ENCODE results near the gene ZP1.

Gene ZP1

DNA sequence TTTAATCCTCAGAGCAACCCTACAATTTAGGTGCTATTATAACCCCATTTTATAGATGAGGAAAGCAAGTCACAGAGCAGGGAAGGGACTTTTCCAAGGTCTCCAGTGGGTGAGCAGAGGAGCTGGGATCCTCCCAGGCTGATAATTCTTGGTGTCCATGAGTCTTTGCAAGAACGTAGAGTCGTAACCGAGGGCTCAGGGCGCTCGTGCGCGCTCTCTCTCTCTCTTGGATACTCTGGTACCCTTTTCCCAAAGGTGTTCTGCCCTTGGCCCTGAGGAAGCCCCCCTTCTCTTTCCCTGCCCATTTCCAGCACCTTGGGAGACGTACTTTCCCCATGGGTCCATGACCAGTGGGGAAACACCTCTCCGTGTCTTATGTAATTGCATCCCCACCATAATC lies 5.2 kb upstream of the ZP1 start:
- Histone ChIP-seq H3K4me3 (ENCODE audit: low read length) (no peak overlapping the region), H3K4me1 (ENCODE audit: control insufficient read depth, insufficient read depth, low read length) (no peaks in the 10 kb centered on the region), H3K9me3 (ENCODE audit: control insufficient read depth, insufficient read depth, low read length) (no peaks in the 10 kb centered on the region), H3K36me3 (ENCODE audit: control insufficient read depth, insufficient read depth, low read length) (no peaks in the 10 kb centered on the region), H3K27ac (ENCODE audit: low read length) (no peak overlapping the region), H3K27me3 (ENCODE audit: control insufficient read depth, insufficient read depth, low read length) (no peaks in the 10 kb centered on the region)
- no peak for DNase-seq (ENCODE audit: low read depth, low spot score)
- no CpG with 5 or more reads among the region's 9 CpGs for WGBS (ENCODE audit: insufficient coverage, insufficient read length)

DNA sequence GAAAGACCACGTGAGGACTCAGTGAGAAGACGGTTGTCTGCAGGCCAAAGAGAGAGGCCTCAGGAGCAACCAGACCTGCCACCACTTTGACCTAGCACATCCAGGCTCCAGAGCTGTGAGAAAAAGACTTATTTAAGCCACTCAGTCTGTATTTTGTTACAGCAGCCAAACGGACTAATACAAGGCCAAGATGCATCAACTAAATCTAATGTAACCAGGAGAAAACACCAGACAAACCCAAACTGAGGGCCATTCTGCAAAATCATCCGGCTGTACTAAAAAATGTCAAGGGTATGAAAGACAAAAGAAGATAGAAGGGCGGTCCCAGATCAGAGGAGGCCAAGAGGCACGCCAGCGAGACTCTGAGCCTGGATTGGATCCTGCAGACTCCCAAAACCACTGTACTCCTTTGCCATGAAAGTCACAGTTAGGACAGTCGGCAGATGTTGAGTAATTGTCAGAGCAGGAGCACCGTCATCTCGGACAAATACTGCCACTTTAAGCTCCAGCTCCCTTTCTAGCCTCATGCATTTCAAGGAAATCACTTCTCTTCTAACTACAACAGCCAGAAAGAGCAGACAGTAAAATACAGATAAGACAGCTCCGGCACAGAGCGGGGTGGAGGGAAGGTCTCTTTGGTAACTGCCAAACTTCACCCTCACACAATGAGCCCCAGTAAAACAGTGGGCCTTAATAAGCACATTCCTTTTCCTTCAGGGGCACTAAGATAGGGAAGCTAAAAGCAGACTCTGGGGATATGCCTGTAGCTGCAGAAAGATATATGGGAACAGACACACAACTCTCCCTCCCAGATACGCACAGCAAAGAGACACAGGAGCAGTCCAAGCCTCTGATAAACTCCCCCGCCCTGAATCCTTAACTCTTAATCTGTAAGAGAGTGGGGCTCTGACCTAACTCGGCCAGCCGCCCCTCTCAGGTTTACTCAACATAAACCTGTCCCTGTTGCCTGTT lies 3.5 kb upstream of the ZP1 start:
- H3K27ac ChIP-seq (ENCODE audit: low read length) = no peak overlapping the region

DNA sequence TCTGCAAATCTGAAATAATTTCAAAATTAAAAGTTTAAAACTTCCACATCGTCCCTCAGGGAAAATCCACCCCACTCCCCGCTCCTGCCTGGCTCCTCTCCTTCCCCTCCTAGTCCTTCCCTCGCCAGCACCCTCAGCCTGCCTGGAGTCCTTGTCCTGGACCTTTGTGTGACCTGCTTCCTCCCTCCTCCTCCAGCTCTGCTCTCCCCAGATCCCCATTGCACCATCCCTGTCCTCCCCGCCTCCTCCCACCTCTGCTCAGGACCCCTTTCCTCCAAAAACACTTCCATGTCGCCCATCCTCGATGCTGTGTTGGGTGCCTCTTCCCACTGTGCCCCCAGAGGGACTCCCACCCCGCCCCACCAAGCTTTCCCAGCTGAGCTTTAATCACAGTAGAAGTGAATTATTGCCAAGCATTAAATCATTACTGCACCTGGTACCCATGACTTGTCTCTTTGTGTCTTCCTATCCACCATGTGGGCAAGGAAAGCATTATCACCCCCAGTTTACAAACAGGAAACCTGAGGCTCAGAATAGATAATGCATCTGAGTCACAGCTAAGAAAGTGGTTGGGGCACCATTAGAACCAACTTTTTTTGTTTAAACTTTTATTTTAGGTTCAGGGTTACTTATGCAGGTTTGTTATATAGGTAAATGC lies 2.4 kb upstream of the ZP1 start:
- no peaks in the 10 kb centered on the region; the same call in 1 of the 2 replicates for H3K4me1 ChIP-seq (ENCODE audit: control insufficient read depth, insufficient read depth, low read length)
- DNase-seq (ENCODE audit: low read depth, low spot score) = no peak
- H3K9me3 ChIP-seq (ENCODE audit: control insufficient read depth, insufficient read depth, low read length) = no peaks in the 10 kb centered on the region
- H3K27ac ChIP-seq (ENCODE audit: low read length) = no peak overlapping the region
- no CpG with 5 or more reads among the region's 7 CpGs for WGBS (ENCODE audit: insufficient coverage, insufficient read length)
- no peaks in the 10 kb centered on the region for H3K27me3 ChIP-seq (ENCODE audit: control insufficient read depth, insufficient read depth, low read length)
- no peaks in the 10 kb centered on the region for H3K36me3 ChIP-seq (ENCODE audit: control insufficient read depth, insufficient read depth, low read length)
- H3K4me3 ChIP-seq (ENCODE audit: low read length) = no peak overlapping the region

More for the DNA sequence above, 3.5 kb upstream of the ZP1 start:
- WGBS (ENCODE audit: insufficient coverage, insufficient read length) = no CpG with 5 or more reads among the region's 16 CpGs
- DNase-seq (ENCODE audit: low read depth, low spot score) = no peak
- no peaks in the 10 kb centered on the region for H3K4me1 ChIP-seq (ENCODE audit: control insufficient read depth, insufficient read depth, low read length)
- no peak overlapping the region for H3K4me3 ChIP-seq (ENCODE audit: low read length)
- H3K27me3 ChIP-seq (ENCODE audit: control insufficient read depth, insufficient read depth, low read length) = no peaks in the 10 kb centered on the region
- no peaks in the 10 kb centered on the region for H3K36me3 ChIP-seq (ENCODE audit: control insufficient read depth, insufficient read depth, low read length)
- no peaks in the 10 kb centered on the region for H3K9me3 ChIP-seq (ENCODE audit: control insufficient read depth, insufficient read depth, low read length)

DNA sequence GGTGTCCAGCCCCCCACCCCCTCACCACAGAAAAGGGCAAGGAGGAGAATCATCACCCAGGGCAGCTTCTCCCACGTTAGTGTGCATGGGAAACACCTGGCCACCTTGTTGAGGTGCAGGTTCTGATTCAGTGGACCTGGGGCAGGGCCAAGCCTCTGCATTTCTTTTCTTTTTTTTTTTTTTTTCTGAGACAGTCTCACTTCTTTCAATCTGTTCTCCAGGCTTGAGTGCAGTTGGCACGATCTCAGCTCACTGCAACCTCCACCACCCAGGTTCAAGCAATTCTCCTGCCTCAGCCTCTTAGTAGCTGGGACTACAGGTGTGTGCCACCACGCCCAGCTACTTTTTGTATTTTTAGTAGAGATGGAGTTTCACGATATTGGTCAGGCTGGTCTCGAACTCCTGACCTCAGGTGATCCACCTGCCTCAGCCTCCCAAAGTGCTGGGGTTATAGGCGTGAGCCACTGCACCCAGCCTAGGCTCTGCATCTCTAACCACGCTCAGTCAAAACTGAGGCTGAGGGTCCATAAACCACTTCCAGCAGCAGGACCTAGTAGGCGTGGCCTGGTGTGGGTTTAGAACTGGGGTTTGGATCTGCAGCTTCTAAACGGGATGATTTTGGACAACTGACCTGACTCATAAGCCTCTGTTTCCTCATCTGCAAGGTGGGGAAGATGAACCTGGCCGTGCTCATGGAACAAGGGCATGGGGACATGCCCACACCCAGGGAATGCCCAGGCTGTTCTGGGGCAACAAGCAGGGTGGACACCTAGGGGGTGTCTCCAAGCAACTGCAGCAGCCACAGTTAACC lies 734 bp downstream of the ZP1 start:
- DNase-seq (ENCODE audit: low read depth, low spot score) = no peak
- no peak overlapping the region for H3K27ac ChIP-seq (ENCODE audit: low read length)
- H3K4me1 ChIP-seq (ENCODE audit: control insufficient read depth, insufficient read depth, low read length) = no peaks in the 10 kb centered on the region; the same call in 1 of the 2 replicates
- H3K9me3 ChIP-seq (ENCODE audit: control insufficient read depth, insufficient read depth, low read length) = no peaks in the 10 kb centered on the region
- no peaks in the 10 kb centered on the region for H3K27me3 ChIP-seq (ENCODE audit: control insufficient read depth, insufficient read depth, low read length)
- no CpG with 5 or more reads among the region's 10 CpGs for WGBS (ENCODE audit: insufficient coverage, insufficient read length)
- H3K4me3 ChIP-seq (ENCODE audit: low read length) = no peak overlapping the region
- no peaks in the 10 kb centered on the region for H3K36me3 ChIP-seq (ENCODE audit: control insufficient read depth, insufficient read depth, low read length)

DNA sequence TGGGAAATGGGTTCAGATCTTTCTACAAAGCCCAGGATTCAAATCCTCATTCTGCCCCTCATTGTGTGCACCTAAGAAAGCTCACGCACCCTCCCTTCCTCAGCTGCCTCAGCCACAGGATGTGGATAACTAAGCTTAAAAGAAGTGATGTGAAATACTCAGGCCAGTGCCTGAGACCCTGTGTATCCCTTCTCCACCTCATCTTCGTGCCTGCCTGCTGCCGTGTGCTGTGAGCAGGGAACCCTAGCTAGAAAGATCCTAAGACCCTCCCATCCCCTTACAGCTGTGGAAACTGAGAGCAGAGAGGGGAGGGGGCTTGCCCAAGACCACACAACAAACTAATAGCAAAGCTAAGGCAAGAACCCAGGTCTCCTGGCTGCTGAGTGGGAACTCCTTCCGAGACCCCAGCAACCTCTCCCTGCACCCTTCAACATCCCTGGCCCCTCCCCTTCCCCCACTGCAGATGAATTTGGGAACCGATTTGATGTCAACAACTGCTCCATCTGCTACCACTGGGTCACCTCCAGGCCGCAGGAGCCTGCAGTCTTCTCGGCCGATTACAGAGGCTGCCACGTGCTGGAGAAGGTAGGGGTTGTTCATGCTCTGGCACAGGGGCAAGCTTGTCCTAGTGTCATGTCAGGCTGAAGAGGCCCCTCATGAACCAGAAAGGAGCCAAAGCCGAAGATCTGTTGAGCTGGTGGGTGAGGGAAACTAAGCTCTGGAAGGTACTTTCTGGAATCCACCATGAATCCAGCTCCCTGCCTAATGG lies 1.5 kb downstream of the ZP1 start:
- Histone ChIP-seq H3K36me3 (ENCODE audit: control insufficient read depth, insufficient read depth, low read length) (no peaks in the 10 kb centered on the region), H3K27me3 (ENCODE audit: control insufficient read depth, insufficient read depth, low read length) (no peaks in the 10 kb centered on the region), H3K9me3 (ENCODE audit: control insufficient read depth, insufficient read depth, low read length) (no peaks in the 10 kb centered on the region), H3K27ac (ENCODE audit: low read length) (no peak overlapping the region), H3K4me1 (ENCODE audit: control insufficient read depth, insufficient read depth, low read length) (no peaks in the 10 kb centered on the region; the same call in 1 of the 2 replicates), H3K4me3 (ENCODE audit: low read length) (no peak overlapping the region)
- WGBS (ENCODE audit: insufficient coverage, insufficient read length) = no CpG with 5 or more reads among the region's 10 CpGs
- no peak for DNase-seq (ENCODE audit: low read depth, low spot score)

DNA sequence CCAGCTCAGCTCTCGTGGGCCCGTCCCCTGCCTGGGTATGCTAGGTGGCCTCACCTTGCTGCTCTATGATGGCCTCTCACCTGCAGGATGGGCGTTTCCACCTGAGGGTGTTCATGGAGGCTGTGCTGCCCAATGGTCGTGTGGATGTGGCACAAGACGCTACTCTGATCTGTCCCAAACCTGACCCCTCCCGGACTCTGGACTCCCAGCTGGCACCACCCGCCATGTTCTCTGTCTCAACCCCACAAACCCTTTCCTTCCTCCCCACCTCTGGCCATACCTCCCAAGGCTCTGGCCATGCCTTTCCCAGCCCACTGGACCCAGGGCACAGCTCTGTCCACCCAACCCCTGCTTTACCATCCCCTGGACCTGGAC lies 2.1 kb downstream of the ZP1 start:
- Histone ChIP-seq H3K27ac (ENCODE audit: low read length) (no peak overlapping the region), H3K4me1 (ENCODE audit: control insufficient read depth, insufficient read depth, low read length) (no peaks in the 10 kb centered on the region; the same call in 1 of the 2 replicates), H3K9me3 (ENCODE audit: control insufficient read depth, insufficient read depth, low read length) (no peaks in the 10 kb centered on the region), H3K36me3 (ENCODE audit: control insufficient read depth, insufficient read depth, low read length) (no peaks in the 10 kb centered on the region), H3K27me3 (ENCODE audit: control insufficient read depth, insufficient read depth, low read length) (no peaks in the 10 kb centered on the region), H3K4me3 (ENCODE audit: low read length) (no peak overlapping the region)
- DNase-seq (ENCODE audit: low read depth, low spot score) = no peak
- WGBS (ENCODE audit: insufficient coverage, insufficient read length) = no CpG with 5 or more reads among the region's 7 CpGs

DNA sequence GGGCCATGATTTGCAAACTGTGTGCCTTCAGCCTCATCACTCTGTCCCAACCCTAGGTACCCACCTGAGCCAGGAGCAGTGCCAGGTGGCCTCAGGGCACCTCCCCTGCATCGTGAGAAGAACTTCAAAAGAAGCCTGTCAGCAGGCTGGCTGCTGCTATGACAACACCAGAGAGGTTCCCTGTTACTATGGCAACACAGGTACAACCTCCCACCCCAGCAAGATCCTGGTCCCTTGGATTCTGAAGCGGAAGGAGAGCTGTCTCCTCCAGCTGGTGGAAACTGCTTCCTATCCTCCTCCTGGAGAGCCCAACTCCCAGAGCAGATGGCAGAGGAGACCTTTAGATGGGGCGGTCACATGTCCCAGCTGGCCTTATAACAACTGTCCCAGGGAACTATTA lies 2.9 kb downstream of the ZP1 start:
- Histone ChIP-seq H3K9me3 (ENCODE audit: control insufficient read depth, insufficient read depth, low read length) (no peaks in the 10 kb centered on the region), H3K36me3 (ENCODE audit: control insufficient read depth, insufficient read depth, low read length) (no peaks in the 10 kb centered on the region), H3K27ac (ENCODE audit: low read length) (no peak overlapping the region), H3K4me1 (ENCODE audit: control insufficient read depth, insufficient read depth, low read length) (no peaks in the 10 kb centered on the region; the same call in 1 of the 2 replicates), H3K4me3 (ENCODE audit: low read length) (no peak overlapping the region), H3K27me3 (ENCODE audit: control insufficient read depth, insufficient read depth, low read length) (no peaks in the 10 kb centered on the region)
- no CpG with 5 or more reads among the region's 3 CpGs for WGBS (ENCODE audit: insufficient coverage, insufficient read length)
- DNase-seq (ENCODE audit: low read depth, low spot score) = no peak

DNA sequence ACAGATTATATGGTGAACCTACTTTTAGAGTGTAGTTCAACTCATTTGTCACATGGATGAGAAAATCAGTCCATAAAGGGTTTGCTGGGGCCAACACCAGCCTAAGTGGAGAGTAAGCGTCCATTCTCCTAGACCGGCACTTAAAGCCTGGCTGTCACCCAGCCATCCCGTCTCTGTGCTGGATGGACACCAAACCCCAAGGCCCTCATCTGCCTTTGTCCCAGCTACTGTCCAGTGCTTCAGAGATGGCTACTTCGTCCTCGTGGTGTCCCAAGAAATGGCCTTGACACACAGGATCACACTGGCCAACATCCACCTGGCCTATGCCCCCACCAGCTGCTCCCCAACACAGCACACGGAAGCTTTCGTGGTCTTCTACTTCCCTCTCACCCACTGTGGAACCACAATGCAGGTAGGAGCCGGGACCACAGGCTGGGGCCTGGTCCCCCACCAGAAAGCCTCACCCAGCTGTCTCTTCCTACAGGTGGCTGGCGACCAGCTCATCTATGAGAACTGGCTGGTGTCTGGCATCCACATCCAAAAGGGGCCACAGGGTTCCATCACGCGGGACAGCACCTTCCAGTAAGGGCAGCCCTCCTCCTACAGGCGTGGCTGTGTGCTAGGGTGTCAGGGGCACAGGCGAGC lies 3.5 kb downstream of the ZP1 start:
- H3K36me3 ChIP-seq (ENCODE audit: control insufficient read depth, insufficient read depth, low read length) = no peaks in the 10 kb centered on the region
- no peaks in the 10 kb centered on the region for H3K27me3 ChIP-seq (ENCODE audit: control insufficient read depth, insufficient read depth, low read length)
- no peak for DNase-seq (ENCODE audit: low read depth, low spot score)
- WGBS (ENCODE audit: insufficient coverage, insufficient read length) = no CpG with 5 or more reads among the region's 13 CpGs
- H3K27ac ChIP-seq (ENCODE audit: low read length) = no peak overlapping the region
- H3K4me1 ChIP-seq (ENCODE audit: control insufficient read depth, insufficient read depth, low read length) = no peaks in the 10 kb centered on the region; the same call in 1 of the 2 replicates
- no peaks in the 10 kb centered on the region for H3K9me3 ChIP-seq (ENCODE audit: control insufficient read depth, insufficient read depth, low read length)
- no peak overlapping the region for H3K4me3 ChIP-seq (ENCODE audit: low read length)

DNA sequence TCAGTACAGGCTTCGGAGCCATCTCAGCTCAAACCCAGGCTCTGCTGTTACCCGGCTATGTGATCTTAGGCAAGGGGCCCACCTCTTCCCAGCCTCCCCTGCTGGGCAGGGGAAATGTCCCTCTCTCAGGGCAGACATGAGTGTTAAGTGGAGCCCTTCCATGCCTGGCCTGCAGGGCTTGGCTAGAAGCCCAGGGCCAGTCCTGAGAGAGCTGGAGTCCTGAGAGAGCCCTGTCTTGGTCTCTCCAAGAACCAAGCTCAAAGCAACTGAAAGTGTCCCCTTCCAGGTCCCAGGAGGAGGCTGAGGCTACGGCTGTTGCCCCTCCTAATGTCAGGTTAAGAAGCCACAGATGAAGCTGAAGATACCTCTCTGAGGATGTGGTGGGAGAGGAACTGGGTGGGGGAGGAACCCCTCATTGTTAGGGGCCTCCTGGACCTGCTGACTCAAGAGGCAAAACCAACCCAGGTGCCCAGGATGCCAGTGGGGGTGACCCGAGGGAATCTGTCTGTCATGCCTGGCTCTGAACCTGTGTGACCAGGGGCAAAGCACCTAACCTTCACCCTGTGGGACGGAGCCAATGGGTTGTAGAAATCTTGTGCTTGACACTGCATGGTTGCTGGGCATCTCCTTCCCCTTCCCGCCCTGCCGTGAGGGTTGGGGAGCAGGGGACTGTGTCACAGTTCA lies 4.2 kb downstream of the ZP1 start:
- Histone ChIP-seq H3K9me3 (ENCODE audit: control insufficient read depth, insufficient read depth, low read length) (no peaks in the 10 kb centered on the region), H3K4me3 (ENCODE audit: low read length) (no peak overlapping the region), H3K27ac (ENCODE audit: low read length) (no peak overlapping the region), H3K4me1 (ENCODE audit: control insufficient read depth, insufficient read depth, low read length) (no peaks in the 10 kb centered on the region; the same call in 1 of the 2 replicates), H3K27me3 (ENCODE audit: control insufficient read depth, insufficient read depth, low read length) (no peaks in the 10 kb centered on the region), H3K36me3 (ENCODE audit: control insufficient read depth, insufficient read depth, low read length) (no peaks in the 10 kb centered on the region)
- WGBS (ENCODE audit: insufficient coverage, insufficient read length) = no CpG with 5 or more reads among the region's 7 CpGs
- no peak for DNase-seq (ENCODE audit: low read depth, low spot score)

Data from iPS DF 6.9 (cell line).